ENCODE measurements around the gene NFE2L2.

DNA sequence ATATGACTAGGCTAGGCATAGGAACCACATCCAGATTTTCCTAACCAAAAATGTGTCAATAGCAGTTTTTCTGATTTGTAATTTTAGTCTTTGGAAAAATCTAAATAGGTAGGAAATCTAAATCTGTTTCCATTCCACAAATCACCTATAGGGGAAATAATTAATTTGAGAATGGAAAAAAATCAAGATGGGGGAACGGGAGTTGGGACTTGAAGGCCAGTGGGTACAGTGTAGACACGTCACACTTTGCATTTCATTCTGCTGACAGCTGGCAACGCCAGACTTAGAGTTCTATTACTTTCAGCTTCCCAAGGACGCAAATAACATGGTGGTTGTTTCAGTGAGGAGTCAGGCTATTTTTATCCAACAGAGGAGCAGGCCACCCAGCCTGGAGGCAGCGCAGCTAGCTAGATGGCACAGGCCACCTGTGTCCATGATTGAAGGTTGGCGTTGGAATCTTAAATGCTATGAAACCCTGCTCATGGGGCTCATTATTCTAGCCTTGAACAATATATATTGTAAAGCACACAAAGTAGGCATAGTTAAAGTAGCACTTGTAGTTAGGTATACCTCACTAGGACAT, 28.6 kb downstream of the NFE2L2 start:
- TF ChIP-seq, protein P1, sequence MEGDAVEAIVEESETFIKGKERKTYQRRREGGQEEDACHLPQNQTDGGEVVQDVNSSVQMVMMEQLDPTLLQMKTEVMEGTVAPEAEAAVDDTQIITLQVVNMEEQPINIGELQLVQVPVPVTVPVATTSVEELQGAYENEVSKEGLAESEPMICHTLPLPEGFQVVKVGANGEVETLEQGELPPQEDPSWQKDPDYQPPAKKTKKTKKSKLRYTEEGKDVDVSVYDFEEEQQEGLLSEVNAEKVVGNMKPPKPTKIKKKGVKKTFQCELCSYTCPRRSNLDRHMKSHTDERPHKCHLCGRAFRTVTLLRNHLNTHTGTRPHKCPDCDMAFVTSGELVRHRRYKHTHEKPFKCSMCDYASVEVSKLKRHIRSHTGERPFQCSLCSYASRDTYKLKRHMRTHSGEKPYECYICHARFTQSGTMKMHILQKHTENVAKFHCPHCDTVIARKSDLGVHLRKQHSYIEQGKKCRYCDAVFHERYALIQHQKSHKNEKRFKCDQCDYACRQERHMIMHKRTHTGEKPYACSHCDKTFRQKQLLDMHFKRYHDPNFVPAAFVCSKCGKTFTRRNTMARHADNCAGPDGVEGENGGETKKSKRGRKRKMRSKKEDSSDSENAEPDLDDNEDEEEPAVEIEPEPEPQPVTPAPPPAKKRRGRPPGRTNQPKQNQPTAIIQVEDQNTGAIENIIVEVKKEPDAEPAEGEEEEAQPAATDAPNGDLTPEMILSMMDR (IDR thresholded peaks at IDR 0.05) = no peak
- TF ChIP-seq POLR2A (IDR thresholded peaks at IDR 0.05) = no peak
